GM21447 (cell line): ENCODE data around the gene SHISA5.
A peak's percentile ranks its signal among the peaks of the same experiment; 100 is the strongest.
"Not testable (repeated sequence)": the region's sequence is repeated elsewhere in the genome, so short reads cannot be mapped to it uniquely, and the experiment has no call there.

ENCODE experiments used
- ATAC-seq: cut with Tn5 transposase; IDR thresholded peaks from one replicate; pipeline ENCODE4 v1.9.1; 2021; ENCODE audit not compliant: unreplicated experiment

Gene SHISA5

GRCh38 chr3:48461767-48462166, 42.2 kb downstream of the SHISA5 start:
- not testable (repeated sequence) for ATAC-seq

- no peak for ATAC-seq
Measured at GRCh38 chr3:48460517-48460902, 43.5 kb downstream of the SHISA5 start.

- no peak for ATAC-seq
Measured at GRCh38 chr3:48459773-48460516, 44.0 kb downstream of the SHISA5 start.

GRCh38 chr3:48459331-48459730, 44.6 kb downstream of the SHISA5 start:
- no peak for ATAC-seq

DNA sequence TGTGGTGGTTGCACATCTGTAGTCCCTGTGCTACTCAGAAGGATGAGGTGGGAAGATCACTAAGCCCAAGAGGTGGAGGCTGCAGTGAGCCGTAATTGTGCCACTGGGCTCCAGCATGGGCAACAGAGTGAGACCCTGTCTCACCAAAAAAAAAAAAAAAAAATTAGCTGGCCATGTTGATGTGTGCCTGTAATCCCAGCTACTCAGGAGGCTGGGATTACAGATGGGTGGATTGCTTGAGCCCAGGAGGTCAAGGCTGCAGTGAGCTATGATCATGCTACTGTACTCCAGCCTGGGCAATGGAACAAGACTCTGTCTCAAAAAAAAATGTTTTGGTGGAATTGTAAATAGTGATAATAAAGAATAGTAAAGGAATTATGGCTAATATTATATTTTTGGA, 47.5 kb downstream of the SHISA5 start:
- ATAC-seq = no peak

DNA sequence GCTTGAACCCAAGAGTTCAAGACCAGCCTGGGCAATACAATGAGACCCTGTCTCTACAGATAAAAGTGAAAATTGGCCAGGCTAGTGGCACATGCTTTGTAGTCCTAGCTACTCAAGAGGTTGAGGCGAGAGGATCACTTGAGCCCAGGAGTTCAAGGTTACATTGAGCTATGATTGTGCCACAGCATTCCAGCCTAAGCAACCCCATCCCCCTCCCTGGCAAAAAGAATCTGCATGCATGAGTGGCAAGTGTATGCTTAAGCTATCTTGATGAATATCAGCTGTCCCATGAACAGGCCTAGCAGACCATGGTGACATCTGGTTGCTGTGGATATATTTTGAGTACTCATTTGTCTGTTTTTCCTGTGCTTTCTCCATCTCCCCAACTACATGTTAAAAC, 52.7 kb downstream of the SHISA5 start:
- no peak for ATAC-seq

DNA sequence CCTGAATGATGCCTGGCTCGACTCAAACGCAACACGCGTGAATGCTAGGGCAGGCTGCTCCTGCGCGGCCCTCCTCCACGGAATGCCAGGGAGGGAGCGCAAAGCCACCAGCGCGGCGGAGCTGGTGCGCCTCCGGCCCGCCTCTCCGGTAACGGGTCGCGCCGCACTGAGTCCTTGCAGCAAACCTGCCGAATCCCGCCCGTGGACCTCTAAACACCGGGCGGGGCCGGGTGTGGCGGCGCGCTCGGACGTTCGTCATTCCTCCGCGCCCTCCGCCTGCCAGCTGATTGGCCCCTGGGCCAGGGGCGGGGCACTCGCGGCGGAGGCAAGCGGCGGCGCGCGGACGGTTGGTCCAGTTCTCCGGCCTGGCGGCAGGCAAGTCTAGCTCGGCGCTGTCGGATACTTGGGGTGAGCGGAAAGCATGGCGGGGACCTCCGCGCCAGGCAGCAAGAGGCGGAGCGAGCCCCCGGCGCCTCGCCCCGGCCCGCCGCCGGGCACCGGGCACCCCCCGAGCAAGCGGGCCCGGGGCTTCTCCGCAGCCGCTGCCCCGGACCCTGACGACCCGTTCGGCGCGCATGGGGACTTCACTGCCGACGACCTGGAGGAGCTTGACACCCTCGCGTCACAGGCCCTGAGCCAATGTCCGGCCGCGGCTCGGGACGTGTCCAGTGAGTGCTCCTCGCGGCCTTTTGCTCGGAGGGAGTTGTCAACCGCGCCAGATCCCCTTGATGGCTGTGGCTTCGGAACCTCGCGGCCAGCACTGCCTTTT, 57.4 kb downstream of the SHISA5 start, which contains the start of gene ATRIP:
Gene ATRIP (plus strand): TSS at position 313 of the 769 bp plus-strand sequence. CDS start 109 bp downstream, at position 422.
- peak; percentile 68 for ATAC-seq

DNA sequence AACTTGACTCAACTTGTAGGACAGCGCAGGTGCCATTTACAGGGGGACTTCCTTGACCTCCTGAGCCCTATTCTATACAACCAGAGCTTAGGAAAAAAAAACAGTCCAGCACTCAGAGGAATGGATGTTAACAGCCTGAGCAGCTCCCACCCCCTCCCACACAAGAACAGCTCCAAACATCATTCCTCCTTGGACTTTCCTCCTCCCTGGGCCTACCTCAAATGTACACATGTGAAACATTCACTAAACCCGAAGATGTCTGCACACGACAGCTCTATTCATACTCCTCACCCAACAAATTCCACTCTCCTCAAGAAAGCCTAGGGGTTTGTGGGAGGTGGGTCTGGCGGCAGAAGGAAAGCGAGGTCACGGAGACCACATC, 57.9 kb downstream of the SHISA5 start:
- peak; percentile 4 for ATAC-seq

GRCh38 chr3:48445277-48445882, 58.6 kb downstream of the SHISA5 start:
- no peak for ATAC-seq

DNA sequence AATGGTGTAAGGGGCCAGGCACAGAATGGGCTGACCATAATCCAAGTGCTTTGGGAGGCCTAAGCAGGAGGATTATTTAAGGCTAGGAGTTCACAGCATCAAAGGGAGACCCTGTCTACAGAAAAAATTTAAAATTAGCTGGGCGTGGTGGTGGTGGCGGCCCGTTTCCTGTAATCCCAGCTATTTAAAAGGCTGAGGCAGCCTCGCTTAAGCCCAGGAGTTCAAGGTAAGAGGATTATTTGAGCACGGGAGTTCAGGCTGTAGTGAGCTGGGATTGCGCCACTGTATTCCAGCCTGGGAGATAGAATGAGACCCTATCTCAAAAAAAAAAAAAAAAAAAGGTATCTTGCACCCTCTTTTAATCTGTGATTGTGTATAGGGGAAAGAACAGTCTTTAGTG, 62.0 kb downstream of the SHISA5 start:
- ATAC-seq = no peak

DNA sequence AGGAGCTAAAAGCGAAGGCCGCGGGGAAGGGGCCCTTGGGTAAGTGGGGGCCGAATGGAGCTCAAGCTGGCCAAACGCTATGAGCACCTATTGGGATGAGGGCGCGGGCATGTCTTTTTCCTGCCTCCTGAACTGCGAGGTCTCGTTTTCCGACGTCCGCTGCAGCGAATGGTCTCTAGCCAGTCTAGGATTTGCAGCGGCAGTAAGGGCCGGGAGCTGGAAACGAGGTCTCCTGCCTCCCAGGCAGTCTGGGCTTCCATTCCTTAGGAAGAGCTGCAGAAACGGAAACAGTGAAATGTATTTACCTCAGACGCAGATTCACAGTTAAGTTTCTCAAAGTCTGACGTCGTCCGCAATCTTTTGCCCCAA, 63.4 kb downstream of the SHISA5 start:
- ATAC-seq = peak; percentile 8

DNA sequence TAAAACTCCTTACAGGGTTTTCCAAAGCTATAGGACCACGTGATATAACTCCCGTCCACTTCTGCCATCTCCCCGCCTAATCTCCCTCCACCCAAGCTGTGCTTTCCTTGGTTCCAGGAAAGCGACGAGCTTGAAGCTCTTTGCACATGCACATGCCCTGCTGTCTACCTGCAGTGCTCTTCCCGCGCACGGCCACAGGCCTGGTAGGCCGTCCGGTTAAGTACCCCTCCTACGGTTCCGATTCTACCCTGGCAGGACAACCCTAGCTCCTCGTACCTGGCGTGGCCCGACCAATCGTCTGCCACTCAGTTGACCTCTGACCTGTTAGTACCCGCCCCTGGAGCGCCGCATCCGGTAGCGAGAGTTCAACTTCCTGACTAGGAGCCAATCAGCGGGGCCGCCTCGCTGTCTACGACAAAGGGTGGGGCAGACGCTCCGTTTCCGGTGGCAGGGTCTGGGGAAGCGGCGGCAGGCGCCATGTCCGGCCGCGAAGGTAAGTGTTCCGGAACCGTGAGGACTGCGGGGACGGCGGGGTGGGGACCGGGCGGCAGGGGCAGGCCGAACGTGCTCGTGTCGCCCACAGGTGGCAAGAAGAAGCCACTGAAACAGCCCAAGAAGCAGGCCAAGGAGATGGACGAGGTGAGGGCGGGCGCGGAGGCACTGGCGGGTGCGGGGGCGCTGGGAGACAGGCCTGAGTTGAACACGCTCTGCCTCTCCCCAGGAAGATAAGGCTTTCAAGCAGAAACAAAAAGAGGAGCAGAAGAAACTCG, 64.0 kb downstream of the SHISA5 start, which contains the start of the genes CCDC51 and TMA7:
Gene CCDC51 (minus strand): TSS at position 300 of the 770 bp plus-strand sequence. CDS start 4,991 bp downstream, outside the sequence.
Gene TMA7 (plus strand): TSS at position 438 of the 770 bp plus-strand sequence. CDS start 40 bp downstream, at position 478.
- peak; percentile 87 for ATAC-seq

DNA sequence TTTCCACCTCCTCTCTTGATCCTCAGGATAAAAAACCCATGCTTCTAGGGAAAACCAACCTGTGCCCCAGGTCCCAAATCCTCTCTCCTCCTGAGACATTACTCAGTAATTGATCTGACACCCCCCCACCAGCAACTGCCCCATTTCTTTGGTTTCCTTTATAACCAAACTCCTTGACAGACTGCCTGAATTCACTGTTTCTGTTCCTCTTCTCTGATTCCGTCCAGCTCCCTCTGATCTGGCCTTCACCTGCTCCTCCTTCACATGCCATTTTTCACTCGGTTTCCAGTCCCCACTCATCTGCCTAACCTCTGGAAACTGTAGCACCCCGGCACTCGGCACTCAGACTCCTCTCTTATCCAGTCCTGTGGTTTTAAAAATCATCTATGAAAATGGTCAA, 66.2 kb downstream of the SHISA5 start:
- no peak for ATAC-seq

DNA sequence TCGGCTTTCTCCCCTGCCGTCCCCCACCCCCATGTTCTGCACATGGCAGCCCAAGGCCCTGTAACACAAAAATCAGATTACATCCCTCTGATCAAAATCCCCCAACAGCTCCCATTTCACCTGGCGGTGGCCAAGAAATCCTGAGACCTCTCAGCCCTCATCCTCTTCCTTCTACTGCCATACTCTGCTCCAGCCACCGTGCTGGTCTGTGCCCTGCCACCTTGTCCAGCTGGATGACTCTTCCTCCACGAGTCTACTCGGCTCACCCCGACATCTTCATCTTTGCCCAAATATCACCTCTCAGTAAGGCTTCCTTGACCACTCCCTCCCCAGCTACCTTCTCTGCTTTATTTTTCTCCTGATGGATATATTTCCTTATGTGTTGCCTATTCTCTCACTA, 67.1 kb downstream of the SHISA5 start:
- ATAC-seq = no peak

DNA sequence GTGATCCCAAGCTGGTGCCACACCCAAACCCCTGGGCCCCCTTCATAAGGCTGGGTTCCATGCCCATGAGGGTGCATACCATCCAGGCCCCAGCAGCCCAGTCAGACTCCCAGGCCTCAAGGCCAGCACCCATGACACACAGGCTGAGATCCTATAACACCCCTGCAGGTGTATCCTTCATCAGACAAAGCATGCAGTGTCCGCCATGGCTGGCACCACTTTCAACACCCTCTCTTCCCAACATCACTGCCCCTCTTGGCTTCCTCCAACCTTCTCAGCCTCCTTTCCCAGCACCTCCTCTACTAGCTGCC, 67.5 kb downstream of the SHISA5 start:
- no peak for ATAC-seq

DNA sequence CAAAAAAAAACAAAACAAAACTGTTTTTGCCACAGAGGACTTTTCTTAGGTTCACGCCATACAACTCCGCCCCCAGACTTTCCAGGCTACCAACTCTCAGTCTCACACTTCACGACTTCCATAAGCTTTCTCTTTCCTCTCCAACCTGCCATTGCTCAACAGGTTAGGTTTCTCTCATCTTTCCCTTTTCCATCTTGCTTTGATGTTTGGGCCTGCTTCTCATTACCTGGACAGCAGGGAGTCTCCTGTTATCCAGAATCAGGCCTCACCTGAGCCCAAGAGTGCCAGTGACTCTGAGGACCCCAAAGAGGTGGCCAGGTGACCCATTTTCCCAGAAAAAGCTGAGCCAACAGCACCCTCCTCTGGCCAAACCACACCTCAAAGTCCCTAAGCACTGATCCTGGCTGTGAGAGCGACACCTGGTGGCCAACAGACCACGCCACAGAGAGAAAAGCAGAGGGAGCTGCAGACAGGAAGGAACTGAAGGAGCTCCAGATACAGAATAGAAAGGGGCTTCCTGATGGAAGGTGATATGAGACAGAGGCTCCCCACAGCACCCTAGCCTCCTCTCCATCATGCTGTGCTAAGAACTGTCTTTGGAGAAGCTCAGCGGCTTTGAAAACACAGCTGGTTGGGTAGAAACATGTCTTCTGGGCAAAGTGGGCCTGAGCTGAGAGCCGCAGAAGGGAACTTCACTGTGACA, 68.0 kb downstream of the SHISA5 start:
- no peak for ATAC-seq

- ATAC-seq = no peak
Measured at GRCh38 chr3:48435223-48435595, 68.8 kb downstream of the SHISA5 start.

DNA sequence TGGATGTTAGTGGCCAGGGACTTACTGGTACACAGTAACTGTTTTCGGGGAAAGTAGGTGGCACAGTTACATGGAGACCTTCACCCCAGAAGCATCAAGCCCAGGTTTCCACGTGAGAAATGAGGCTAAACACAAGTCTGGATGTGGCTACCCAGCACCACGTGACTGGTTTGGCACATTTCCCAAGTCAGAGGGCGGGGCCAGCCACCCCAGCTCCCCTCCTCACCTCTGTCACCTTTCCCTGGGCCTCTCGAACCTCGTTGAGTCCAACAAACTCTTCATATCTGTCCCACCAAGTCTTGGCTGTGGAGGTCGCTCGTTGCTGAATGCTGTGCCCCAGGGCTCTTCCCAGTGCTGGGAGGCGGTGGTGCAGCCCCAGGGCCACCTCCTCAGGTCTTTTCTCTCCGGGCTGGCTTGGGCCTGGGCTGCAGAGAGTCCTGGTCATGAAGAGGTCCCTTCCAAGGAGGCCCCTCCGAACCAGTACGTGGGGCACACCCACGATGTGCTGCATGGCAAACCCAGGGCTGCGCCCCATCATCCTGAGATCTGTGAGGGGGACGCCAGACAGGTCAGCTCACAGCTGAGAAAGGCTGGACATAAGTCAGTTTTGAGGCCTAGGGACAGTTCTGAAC, 69.3 kb downstream of the SHISA5 start:
- ATAC-seq = no peak

GRCh38 chr3:48433472-48434118, 70.4 kb downstream of the SHISA5 start:
- ATAC-seq = no peak
